GM12892 (cell line): ENCODE measurements around the gene JMJD8.

Experiments
- POLR2A ChIP-seq: IDR thresholded peaks from 2 replicates; pipeline ENCODE4 v1.6.1; 2011; ENCODE audit warnings: low read depth, low read length, control low read depth
- POLR2AphosphoS5 ChIP-seq: IDR thresholded peaks from 2 replicates; pipeline ENCODE4 v1.6.1; 2011; ENCODE audit warnings: low read depth, low read length, control low read depth

DNA sequence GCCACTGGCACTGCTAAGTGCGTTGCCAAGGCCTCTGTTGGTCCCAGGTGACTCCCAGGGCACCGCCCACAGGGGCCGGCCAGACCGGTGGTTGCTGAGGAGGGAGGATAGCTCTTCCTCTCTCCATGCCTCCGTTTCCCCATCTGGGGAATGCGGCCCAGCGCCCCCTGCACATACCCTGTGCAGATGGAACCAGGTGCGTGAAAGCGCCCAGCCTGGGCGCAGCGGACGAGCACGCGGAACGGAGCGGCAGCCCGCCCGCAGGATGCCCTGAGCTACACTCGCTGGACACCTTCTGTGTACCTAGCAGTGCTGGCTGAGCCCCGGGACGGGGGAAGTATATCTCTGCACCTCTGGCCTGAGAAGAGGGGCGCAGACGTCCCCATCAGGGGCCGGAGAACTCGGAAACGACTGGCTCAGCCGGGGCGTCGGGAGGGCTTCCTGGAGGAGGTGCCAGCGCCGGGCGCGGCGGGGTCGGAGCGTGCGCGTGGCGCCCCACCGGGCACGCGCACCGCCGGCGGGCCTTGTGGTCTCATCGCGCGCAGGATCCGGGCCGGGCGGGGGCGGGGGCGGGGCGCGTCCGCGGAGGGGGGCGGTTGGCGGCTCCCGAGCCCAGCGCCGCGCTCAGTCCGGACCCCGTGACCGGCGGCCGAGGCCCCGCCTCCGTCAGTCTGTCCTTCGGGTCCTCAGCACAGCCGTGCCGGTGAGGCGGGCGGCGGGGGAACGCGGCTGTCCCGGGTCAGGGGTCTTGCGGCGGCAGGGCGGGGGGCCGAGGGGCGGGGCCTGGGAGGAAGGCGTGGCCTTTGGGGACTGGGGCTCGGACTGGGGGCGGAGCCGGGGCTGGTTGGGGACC is 42.5 kb upstream of the JMJD8 start, which contains the start of the genes CCDC78 and HAGHL:
- TF ChIP-seq POLR2AphosphoS5 (no peak), POLR2A (no peak)
